IgD-negative memory B cell (primary cell): Measurements from ENCODE around the gene ZNF691. TPM values are rescaled to one million over a fixed set of nuclear protein-coding genes. Genes with fewer than 3 reads are reported as not detected.
"Not testable (repeated sequence)": the region's sequence is repeated elsewhere in the genome, so short reads cannot be mapped to it uniquely, and the experiment has no call there.

Experiments
- H3K27ac Mint-ChIP-seq, 3 donors: one replicate each; pipeline ENCODE4 v1.8.0; 2020 to 2022; ENCODE audit warnings: mild to moderate bottlenecking in 3 of 3, mixed read lengths in 3 of 3, moderate library complexity in 1 of 3
- H3K27me3 Mint-ChIP-seq: one replicate; pipeline ENCODE4 v1.8.0; 2021; ENCODE audit warnings: mixed read lengths
- H3K36me3 Mint-ChIP-seq: one replicate; pipeline ENCODE4 v1.8.0; 2020; ENCODE audit warnings: mild to moderate bottlenecking, mixed read lengths
- H3K4me1 Mint-ChIP-seq, 3 donors: one replicate each; pipeline ENCODE4 v1.8.0; 2020 to 2022; ENCODE audit warnings: mixed read lengths in 3 of 3, mild to moderate bottlenecking in 1 of 3
- H3K4me3 Mint-ChIP-seq, 4 donors: one replicate each; pipeline ENCODE4 v1.8.0; 2020 to 2022; ENCODE audit warnings: mild to moderate bottlenecking in 4 of 4, mixed read lengths in 4 of 4, moderate library complexity in 3 of 4
- H3K9me3 Mint-ChIP-seq, 3 donors: one replicate each; pipeline ENCODE4 v1.8.0; 2020 to 2021; ENCODE audit warnings: mixed read lengths in 3 of 3, mild to moderate bottlenecking in 1 of 3
- polyA plus RNA-seq: library from polyadenylated mRNA; unstranded; fragments of 300-500 nt; fragmentation: Illumina TruSeq; gene quantifications from one replicate; pipeline ENCODE4 v1.2.3, GENCODE V29; 2021

Gene ZNF691
- 10.5 TPM for polyA plus RNA-seq

GRCh38 chr1:42846257-42847110, at the start of gene ZNF691:
Gene ZNF691 (plus strand): TSS chr1:42846613. CDS start chr1:42849659, 3,046 bp downstream.
- Mint-ChIP-seq H3K4me3 (peak within 1 kb of the TSS; percentile 87 to 95 (median 92)), H3K27ac (peak within 1 kb of the TSS; percentile 8 to 80 (median 59)), H3K4me1 (peaks cover 21 to 25% (median 24%) of the 10 kb centered on the region in 3 donors), H3K9me3 (peaks cover 0 to 1% (median 0%) of the 10 kb centered on the region in 3 donors), H3K36me3 (peaks cover 14% of the 10 kb centered on the region), H3K27me3 (no peaks in the 10 kb centered on the region)

GRCh38 chr1:42797414-42797813, 49.0 kb upstream of the ZNF691 start:
- no peaks in the 10 kb centered on the region for H3K4me1 Mint-ChIP-seq
- H3K27ac Mint-ChIP-seq, result no peak overlapping the region
- peaks cover 2% of the 10 kb centered on the region for H3K27me3 Mint-ChIP-seq
- H3K9me3 Mint-ChIP-seq, result no peaks in the 10 kb centered on the region
- H3K36me3 Mint-ChIP-seq, result peaks cover 3% of the 10 kb centered on the region
- peak overlapping the region in 1 of 4 donors; percentile 39 for H3K4me3 Mint-ChIP-seq

GRCh38 chr1:42797979-42798378, 48.4 kb upstream of the ZNF691 start:
- Mint-ChIP-seq H3K4me3 (no peak overlapping the region), H3K36me3 (peaks cover 3% of the 10 kb centered on the region), H3K27me3 (peaks cover 2% of the 10 kb centered on the region), H3K4me1 (no peaks in the 10 kb centered on the region), H3K9me3 (no peaks in the 10 kb centered on the region), H3K27ac (no peak overlapping the region)

- Mint-ChIP-seq H3K27me3 (no peaks in the 10 kb centered on the region), H3K4me1 (no peaks in the 10 kb centered on the region), H3K4me3 (no peak overlapping the region), H3K27ac (no peak overlapping the region), H3K36me3 (peaks cover 3% of the 10 kb centered on the region), H3K9me3 (peaks cover 0 to 2% (median 0%) of the 10 kb centered on the region in 3 donors)
Observed at GRCh38 chr1:42801832-42802473, 44.5 kb upstream of the ZNF691 start.

- Mint-ChIP-seq H3K27ac (no peak overlapping the region), H3K27me3 (no peaks in the 10 kb centered on the region), H3K4me1 (peaks cover 0 to 2% (median 0%) of the 10 kb centered on the region in 3 donors), H3K36me3 (peaks cover 5% of the 10 kb centered on the region), H3K9me3 (peaks cover 0 to 2% (median 0%) of the 10 kb centered on the region in 3 donors), H3K4me3 (no peak overlapping the region)
Observed at GRCh38 chr1:42806171-42806570, 40.2 kb upstream of the ZNF691 start.

- Mint-ChIP-seq H3K27ac (no peak overlapping the region), H3K4me3 (no peak overlapping the region), H3K36me3 (peaks cover 5% of the 10 kb centered on the region), H3K27me3 (no peaks in the 10 kb centered on the region), H3K4me1 (peaks cover 0 to 3% (median 2%) of the 10 kb centered on the region in 3 donors), H3K9me3 (peaks cover 0 to 2% (median 0%) of the 10 kb centered on the region in 3 donors)
Observed at GRCh38 chr1:42806593-42806992, 39.8 kb upstream of the ZNF691 start.

- H3K9me3 Mint-ChIP-seq, result peaks cover 0 to 2% (median 0%) of the 10 kb centered on the region in 3 donors
- H3K4me3 Mint-ChIP-seq, result no peak overlapping the region
- H3K36me3 Mint-ChIP-seq, result peaks cover 5% of the 10 kb centered on the region
- no peaks in the 10 kb centered on the region for H3K27me3 Mint-ChIP-seq
- peaks cover 0 to 4% (median 2%) of the 10 kb centered on the region in 3 donors for H3K4me1 Mint-ChIP-seq
- H3K27ac Mint-ChIP-seq, result no peak overlapping the region
Observed at GRCh38 chr1:42807056-42807668, 39.3 kb upstream of the ZNF691 start.

- not testable (repeated sequence) for H3K9me3 Mint-ChIP-seq, H3K27ac Mint-ChIP-seq, H3K27me3 Mint-ChIP-seq
- peak overlapping the region in 1 of 4 donors; percentile 40 for H3K4me3 Mint-ChIP-seq
- H3K4me1 Mint-ChIP-seq, result peaks cover 15 to 22% (median 19%) of the 10 kb centered on the region in 3 donors
- H3K36me3 Mint-ChIP-seq, result peaks cover 14% of the 10 kb centered on the region
Observed at GRCh38 chr1:42814815-42815214, 31.6 kb upstream of the ZNF691 start.

- Mint-ChIP-seq H3K4me1 (peaks cover 15 to 22% (median 21%) of the 10 kb centered on the region in 3 donors), H3K9me3 (no peaks in the 10 kb centered on the region), H3K27ac (peak overlapping the region; percentile 51 to 94 (median 82)), H3K27me3 (no peaks in the 10 kb centered on the region), H3K4me3 (peak overlapping the region; percentile 84 to 93 (median 90)), H3K36me3 (peaks cover 9% of the 10 kb centered on the region)
Observed at GRCh38 chr1:42815941-42816584, 30.4 kb upstream of the ZNF691 start.

- Mint-ChIP-seq H3K36me3 (peaks cover 9% of the 10 kb centered on the region), H3K4me1 (peaks cover 15 to 21% (median 19%) of the 10 kb centered on the region in 3 donors), H3K9me3 (no peaks in the 10 kb centered on the region), H3K27ac (peak within 1 kb of the TSS; percentile 51 to 94 (median 82)), H3K27me3 (no peaks in the 10 kb centered on the region), H3K4me3 (peak within 1 kb of the TSS; percentile 84 to 93 (median 90))
Observed at GRCh38 chr1:42816585-42817439, 29.6 kb upstream of the ZNF691 start, which contains the start of the genes ERMAP and SVBP. Gene ERMAP (plus strand): TSS chr1:42817122. CDS start chr1:42830449, 13,327 bp downstream. Gene SVBP (minus strand): TSS chr1:42817397. CDS start chr1:42816544, 853 bp downstream.

- Mint-ChIP-seq H3K27ac (peak overlapping the region in 1 of 3 donors; percentile 82), H3K36me3 (peaks cover 9% of the 10 kb centered on the region), H3K27me3 (no peaks in the 10 kb centered on the region), H3K9me3 (no peaks in the 10 kb centered on the region), H3K4me1 (peaks cover 15 to 21% (median 19%) of the 10 kb centered on the region in 3 donors), H3K4me3 (peak overlapping the region; percentile 84 to 93 (median 88))
Observed at GRCh38 chr1:42817440-42817767, 29.0 kb upstream of the ZNF691 start.

- H3K4me1 Mint-ChIP-seq, result peaks cover 15 to 20% (median 19%) of the 10 kb centered on the region in 3 donors
- H3K27ac Mint-ChIP-seq, result peak overlapping the region in 1 of 3 donors; percentile 82
- no peaks in the 10 kb centered on the region for H3K9me3 Mint-ChIP-seq
- peaks cover 9% of the 10 kb centered on the region for H3K36me3 Mint-ChIP-seq
- H3K27me3 Mint-ChIP-seq, result no peaks in the 10 kb centered on the region
- H3K4me3 Mint-ChIP-seq, result peak overlapping the region; percentile 60 to 93 (median 86)
Observed at GRCh38 chr1:42817976-42818375, 28.4 kb upstream of the ZNF691 start.

GRCh38 chr1:42820813-42821212, 25.6 kb upstream of the ZNF691 start:
- Mint-ChIP-seq H3K36me3 (peaks cover 4% of the 10 kb centered on the region), H3K27me3 (no peaks in the 10 kb centered on the region), H3K9me3 (no peaks in the 10 kb centered on the region), H3K27ac (peak overlapping the region in 2 of 3 donors; percentile 31 to 64), H3K4me3 (peak overlapping the region in 1 of 4 donors; percentile 8), H3K4me1 (peaks cover 13 to 19% (median 15%) of the 10 kb centered on the region in 3 donors)

- H3K4me3 Mint-ChIP-seq, result no peak overlapping the region
- H3K27ac Mint-ChIP-seq, result no peak overlapping the region
- peaks cover 4% of the 10 kb centered on the region for H3K36me3 Mint-ChIP-seq
- peaks cover 7 to 10% (median 8%) of the 10 kb centered on the region in 3 donors for H3K4me1 Mint-ChIP-seq
- no peaks in the 10 kb centered on the region for H3K9me3 Mint-ChIP-seq
- H3K27me3 Mint-ChIP-seq, result no peaks in the 10 kb centered on the region
Observed at GRCh38 chr1:42821690-42822089, 24.7 kb upstream of the ZNF691 start.
